ENCODE measurements around the gene PDCL3. TPM values are rescaled to one million over a fixed set of nuclear protein-coding genes. Genes with fewer than 3 reads are reported as not detected.

Gene PDCL3
- total RNA-seq, 2 donors from 2014 or later = 40.3 to 46.1 TPM

DNA sequence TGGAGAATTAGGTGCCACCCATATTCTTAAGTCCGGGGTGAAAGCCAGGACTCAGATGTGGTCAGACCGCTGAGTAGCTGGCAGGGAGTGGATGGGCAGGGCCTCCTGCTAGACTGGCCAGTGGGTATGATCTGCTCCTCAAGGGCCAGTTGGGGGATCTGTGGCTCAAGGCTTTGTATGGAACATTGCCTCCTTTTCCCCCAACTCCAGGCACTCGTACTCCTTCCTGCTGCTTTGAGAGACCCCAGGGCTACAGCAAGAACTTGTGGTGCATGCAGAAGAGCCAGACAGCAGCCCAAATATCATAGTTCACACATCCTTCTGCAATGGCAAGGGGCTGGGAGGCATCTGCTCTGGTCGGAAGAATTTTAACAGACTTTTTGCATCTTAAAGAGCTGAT, 61.7 kb downstream of the PDCL3 start:
- Histone ChIP-seq H3K9ac (ENCODE audit: extremely low read depth, low read length, poor library complexity, severe bottlenecking) (no peak overlapping the region), H3K27ac (ENCODE audit: low read depth, low read length) (no peak overlapping the region), H3K4me1 (ENCODE audit: control insufficient read depth, insufficient read depth, low read length) (no peaks in the 10 kb centered on the region), H3K9me3 (ENCODE audit: control insufficient read depth, low read length) (no peaks in the 10 kb centered on the region), H3K4me3 (ENCODE audit: low read length) (no peak overlapping the region), H3K36me3 (ENCODE audit: control insufficient read depth, insufficient read depth, low read length) (no peaks in the 10 kb centered on the region), H3K27me3 (ENCODE audit: control insufficient read depth, insufficient read depth, low read length, poor library complexity, severe bottlenecking) (no peaks in the 10 kb centered on the region)
- H3K4me3 Mint-ChIP-seq = no peak overlapping the region
- 93 to 94% methylated on average over 2 to 4 of the region's 4 CpGs for WGBS, 2 experiments (ENCODE audit: insufficient coverage in 1 of 2, insufficient read length in 1 of 2)
- TF ChIP-seq, protein P1, sequence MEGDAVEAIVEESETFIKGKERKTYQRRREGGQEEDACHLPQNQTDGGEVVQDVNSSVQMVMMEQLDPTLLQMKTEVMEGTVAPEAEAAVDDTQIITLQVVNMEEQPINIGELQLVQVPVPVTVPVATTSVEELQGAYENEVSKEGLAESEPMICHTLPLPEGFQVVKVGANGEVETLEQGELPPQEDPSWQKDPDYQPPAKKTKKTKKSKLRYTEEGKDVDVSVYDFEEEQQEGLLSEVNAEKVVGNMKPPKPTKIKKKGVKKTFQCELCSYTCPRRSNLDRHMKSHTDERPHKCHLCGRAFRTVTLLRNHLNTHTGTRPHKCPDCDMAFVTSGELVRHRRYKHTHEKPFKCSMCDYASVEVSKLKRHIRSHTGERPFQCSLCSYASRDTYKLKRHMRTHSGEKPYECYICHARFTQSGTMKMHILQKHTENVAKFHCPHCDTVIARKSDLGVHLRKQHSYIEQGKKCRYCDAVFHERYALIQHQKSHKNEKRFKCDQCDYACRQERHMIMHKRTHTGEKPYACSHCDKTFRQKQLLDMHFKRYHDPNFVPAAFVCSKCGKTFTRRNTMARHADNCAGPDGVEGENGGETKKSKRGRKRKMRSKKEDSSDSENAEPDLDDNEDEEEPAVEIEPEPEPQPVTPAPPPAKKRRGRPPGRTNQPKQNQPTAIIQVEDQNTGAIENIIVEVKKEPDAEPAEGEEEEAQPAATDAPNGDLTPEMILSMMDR (conservative IDR thresholded peaks at IDR 0.05) = no peak
- no peaks in the 10 kb centered on the region for H3K36me3 Mint-ChIP-seq (ENCODE audit: low read depth)
- no peak overlapping the region for H3K27ac Mint-ChIP-seq
- peaks cover 17% of the 10 kb centered on the region for H3K9me3 Mint-ChIP-seq
- no peaks in the 10 kb centered on the region for H3K4me1 Mint-ChIP-seq
- no peak for DNase-seq
- peaks cover 1% of the 10 kb centered on the region for H3K27me3 Mint-ChIP-seq (ENCODE audit: insufficient read depth)

DNA sequence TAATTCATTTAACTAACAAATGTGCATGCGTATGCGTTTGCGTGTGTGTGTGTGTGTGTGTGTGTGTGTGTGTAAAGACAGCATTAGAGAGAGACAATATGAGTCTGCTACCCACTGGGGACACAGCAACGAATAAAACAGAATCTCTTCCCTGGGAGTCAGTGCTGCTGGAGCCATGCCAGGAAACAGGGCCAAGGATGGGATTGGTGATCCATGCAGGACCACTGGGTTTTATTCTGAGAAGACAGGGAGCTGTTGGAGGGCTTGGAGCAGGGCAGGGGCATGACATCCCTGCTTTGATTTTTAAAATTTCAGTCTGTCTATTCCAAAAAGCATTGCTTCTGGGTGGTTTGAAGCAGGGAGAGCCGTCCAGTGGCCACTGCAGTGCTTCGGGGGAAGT, 62.9 kb downstream of the PDCL3 start:
- no peak for DNase-seq
- WGBS, 2 experiments (ENCODE audit: insufficient coverage in 1 of 2, insufficient read length in 1 of 2) = 78 to 84% methylated on average over 5 to 6 of the region's 6 CpGs
- no peaks in the 10 kb centered on the region for H3K27me3 ChIP-seq (ENCODE audit: control insufficient read depth, insufficient read depth, low read length, poor library complexity, severe bottlenecking)
- H3K36me3 Mint-ChIP-seq (ENCODE audit: low read depth) = no peaks in the 10 kb centered on the region
- no peaks in the 10 kb centered on the region for H3K4me1 ChIP-seq (ENCODE audit: control insufficient read depth, insufficient read depth, low read length)
- peaks cover 1% of the 10 kb centered on the region for H3K27me3 Mint-ChIP-seq (ENCODE audit: insufficient read depth)
- TF ChIP-seq, protein P1 (conservative IDR thresholded peaks at IDR 0.05) = no peak
- no peak overlapping the region for H3K4me3 ChIP-seq (ENCODE audit: low read length)
- peaks cover 9% of the 10 kb centered on the region for H3K4me1 Mint-ChIP-seq
- H3K9ac ChIP-seq (ENCODE audit: extremely low read depth, low read length, poor library complexity, severe bottlenecking) = no peak overlapping the region
- peaks cover 14% of the 10 kb centered on the region for H3K9me3 Mint-ChIP-seq
- H3K27ac ChIP-seq (ENCODE audit: low read depth, low read length) = no peak overlapping the region
- H3K9me3 ChIP-seq (ENCODE audit: control insufficient read depth, low read length) = no peaks in the 10 kb centered on the region
- H3K27ac Mint-ChIP-seq = no peak overlapping the region
- H3K4me3 Mint-ChIP-seq = no peak overlapping the region
- no peaks in the 10 kb centered on the region for H3K36me3 ChIP-seq (ENCODE audit: control insufficient read depth, insufficient read depth, low read length)

Other genes with a start within 250 kb of the PDCL3 start
- under 1 TPM; 0.40 to 0.71 TPM for gene LONRF2, start 240.5 kb upstream of the PDCL3 start, total RNA-seq
- gene CHST10, start 145.3 kb upstream of the PDCL3 start, total RNA-seq = 10 to 100 TPM; 17.6 to 18.5 TPM
- not detected for gene NMS, start 92.5 kb upstream of the PDCL3 start, total RNA-seq

Measured in endodermal cell (in vitro differentiated cells).